Cardiac fibroblast (primary cell): Measurements from ENCODE around the gene CYRIA.

Experiments
- DNase-seq, 2 donors: peaks; one replicate each; pipeline versions ENCODE4 v3.0.0 to v3.0.0-alpha.2; 2010; ENCODE audit warnings: low read depth in 2 of 2
- H3K4me3 ChIP-seq, 2 donors: replicated peaks in 1 of 2; 1 replicate in 1 of 2; 2 replicates in 1 of 2; pipeline ENCODE4 v1.5.1; 2011; ENCODE audit warnings: low read depth in 2 of 2, low read length in 2 of 2, mild to moderate bottlenecking in 2 of 2, moderate library complexity in 1 of 2
- TF ChIP-seq, protein P1 (sequence below): IDR thresholded peaks from one replicate; pipeline ENCODE4 v1.5.1; 2011; ENCODE audit warnings: low read depth, mild to moderate bottlenecking, low read length, inconsistent platforms

CYRIA gene

DNA sequence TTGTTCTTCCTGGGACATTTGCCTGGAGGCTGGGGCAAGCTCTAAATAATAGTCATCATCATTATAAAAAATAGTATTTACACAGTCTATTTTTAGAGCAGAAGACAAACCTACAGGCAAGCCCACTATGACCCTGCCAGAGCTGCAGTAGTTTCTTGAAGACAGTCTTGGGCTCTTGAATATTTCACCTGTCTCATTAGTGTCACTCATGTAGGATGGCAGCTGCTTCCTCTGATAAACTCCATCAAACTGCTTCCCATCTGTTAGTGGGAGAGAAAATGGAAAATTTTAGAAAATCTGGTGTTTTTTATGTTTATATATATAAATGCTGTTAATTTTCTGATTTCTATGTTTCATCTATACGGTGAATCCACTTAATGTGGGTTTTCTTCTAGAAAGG is 8.5 kb upstream of the CYRIA start:
- no peak overlapping the region for H3K4me3 ChIP-seq
- TF ChIP-seq, protein P1, sequence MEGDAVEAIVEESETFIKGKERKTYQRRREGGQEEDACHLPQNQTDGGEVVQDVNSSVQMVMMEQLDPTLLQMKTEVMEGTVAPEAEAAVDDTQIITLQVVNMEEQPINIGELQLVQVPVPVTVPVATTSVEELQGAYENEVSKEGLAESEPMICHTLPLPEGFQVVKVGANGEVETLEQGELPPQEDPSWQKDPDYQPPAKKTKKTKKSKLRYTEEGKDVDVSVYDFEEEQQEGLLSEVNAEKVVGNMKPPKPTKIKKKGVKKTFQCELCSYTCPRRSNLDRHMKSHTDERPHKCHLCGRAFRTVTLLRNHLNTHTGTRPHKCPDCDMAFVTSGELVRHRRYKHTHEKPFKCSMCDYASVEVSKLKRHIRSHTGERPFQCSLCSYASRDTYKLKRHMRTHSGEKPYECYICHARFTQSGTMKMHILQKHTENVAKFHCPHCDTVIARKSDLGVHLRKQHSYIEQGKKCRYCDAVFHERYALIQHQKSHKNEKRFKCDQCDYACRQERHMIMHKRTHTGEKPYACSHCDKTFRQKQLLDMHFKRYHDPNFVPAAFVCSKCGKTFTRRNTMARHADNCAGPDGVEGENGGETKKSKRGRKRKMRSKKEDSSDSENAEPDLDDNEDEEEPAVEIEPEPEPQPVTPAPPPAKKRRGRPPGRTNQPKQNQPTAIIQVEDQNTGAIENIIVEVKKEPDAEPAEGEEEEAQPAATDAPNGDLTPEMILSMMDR = no peak
- no peak for DNase-seq

DNA sequence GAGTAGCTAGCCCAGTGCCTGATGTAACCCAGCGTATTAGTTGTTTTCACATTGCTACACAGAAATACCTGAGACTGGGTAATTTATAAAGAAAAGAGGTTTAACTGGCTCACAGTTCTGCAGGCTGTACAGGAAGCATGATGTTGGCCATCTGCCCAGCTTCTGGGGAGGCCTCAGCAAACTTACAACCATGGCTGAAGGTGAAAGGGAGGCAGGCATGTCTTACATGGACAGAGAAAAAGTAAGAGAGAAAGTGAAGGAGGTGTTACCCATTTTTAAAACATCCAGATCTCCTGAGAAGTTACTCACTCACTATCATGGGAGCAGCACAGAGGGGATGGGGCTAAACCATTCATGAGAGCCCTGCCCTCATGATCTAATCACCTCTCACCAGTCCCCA is 6.1 kb upstream of the CYRIA start:
- no peak overlapping the region for H3K4me3 ChIP-seq
- TF ChIP-seq, protein P1 = no peak
- DNase-seq = peak; percentile 61 to 72

DNA sequence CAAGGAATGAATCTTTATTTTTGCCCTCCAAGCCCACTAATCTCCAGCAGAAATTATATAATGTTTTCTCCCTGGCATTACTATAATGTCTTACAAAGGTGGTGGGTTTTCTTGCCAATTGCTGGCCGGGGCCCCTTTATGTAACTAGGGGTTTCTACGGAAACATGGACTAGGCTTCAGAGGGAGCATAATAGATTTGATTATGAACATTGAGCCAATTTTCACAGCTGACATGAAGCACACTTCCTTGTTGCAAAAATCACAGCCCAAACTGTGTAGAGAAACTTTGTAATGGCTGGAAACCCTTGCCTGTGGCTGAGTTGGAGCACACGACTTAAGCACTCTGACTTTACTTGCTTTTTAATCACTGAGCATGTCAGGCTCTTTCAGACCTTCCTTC is 3.8 kb upstream of the CYRIA start:
- TF ChIP-seq, protein P1 = no peak
- no peak for DNase-seq
- H3K4me3 ChIP-seq = no peak overlapping the region

DNA sequence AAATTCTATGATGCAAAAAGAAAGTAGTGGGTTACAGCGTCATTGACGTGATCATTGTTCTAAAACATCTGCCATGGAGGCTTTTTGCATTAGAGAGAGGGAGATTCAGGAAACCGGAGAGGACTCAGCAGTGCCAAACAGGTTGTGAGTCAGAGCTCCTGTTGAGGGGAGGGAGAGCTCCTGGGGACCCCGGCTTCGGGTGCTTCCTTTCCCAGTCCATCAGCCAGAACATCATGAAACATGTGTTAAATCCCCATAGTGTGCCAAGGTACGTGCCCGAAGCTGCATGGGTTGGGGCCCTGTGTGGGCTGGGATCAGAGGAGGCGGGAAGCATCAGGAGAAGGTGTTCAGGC is 791 bp upstream of the CYRIA start:
- DNase-seq = peak; percentile 80 to 88
- TF ChIP-seq, protein P1 = no peak
- peak overlapping the region in 1 of 2 donors; percentile 57 for H3K4me3 ChIP-seq

DNA sequence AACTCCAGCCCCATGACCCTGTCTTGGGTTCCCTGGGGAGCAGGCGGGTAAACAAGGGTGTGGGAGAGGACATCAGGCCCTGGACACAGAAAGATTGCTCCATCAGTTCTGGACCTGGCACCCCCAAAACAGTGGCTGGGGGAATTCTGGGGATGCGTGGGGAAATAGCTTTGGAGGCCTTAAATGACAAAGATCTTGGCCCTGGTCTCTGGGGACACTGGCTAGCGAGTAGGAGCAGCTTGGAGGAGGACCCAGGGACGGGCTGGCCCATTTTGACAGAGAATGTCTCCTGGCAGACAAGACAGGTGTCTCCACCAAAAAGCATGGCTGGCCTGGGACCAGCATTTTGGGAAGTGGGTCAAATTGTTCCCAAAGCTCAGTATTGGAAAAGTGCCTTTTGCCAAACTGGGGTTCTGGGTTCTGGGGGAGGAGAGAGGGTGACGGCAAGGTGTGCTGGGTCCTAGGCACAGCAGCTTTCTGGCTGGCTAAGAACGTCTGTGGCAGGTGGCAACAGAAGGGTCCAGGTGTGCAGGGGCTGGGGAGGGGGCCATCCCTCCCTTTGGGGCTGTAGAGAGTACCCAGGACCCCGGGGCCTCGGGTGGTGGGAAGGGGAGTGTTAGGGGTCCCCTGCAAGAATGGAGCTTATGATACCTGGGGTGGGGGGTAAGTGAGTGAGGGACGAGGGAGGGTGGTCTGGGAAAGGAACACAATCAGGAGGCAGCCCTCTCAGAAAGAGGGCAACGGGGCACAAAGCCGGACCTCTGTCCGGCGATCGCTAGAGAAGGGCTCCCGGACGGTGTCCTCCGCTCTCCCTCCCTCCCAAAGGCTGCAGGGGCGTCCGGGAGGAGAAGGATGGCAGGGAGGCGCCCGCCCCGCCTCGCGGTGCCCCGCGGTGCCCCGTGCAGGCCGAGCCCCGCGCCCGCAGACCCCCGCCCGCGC is 556 bp downstream of the CYRIA start:
- DNase-seq = no peak
- TF ChIP-seq, protein P1 = no peak
- peak overlapping the region; percentile 65 to 71 for H3K4me3 ChIP-seq

DNA sequence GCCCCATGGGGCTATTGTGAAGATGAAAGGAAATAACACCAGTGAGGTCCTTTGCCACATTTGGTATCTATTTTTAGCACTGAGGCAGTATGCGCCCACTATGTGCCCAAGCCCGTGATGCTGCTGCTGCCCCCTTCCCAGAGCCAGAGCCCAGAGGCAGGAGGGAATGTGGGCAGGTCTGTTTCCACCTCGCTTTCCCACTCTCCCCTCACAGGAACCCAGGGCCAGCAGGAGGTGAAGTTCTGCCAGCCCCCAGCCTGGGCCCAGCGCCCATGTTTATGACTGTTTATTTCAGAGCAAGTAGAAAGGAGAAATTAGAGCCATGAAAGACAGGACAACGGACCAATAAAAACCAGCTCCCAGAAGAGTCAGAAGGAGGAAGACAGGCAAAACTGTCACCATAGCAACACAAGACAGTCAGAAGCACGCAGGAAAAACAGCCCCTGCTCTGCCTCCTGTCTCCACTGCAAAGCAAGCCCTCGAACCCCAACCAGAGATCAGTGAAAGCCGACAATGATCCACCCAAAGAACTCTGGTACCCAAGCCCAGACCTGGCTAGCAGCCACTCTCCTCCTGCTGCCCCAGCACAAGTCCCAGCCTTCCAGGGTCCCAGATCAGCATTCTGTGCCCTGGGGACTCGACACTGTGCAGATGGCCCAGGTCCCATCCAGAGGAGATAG is 1.4 kb downstream of the CYRIA start:
- TF ChIP-seq, protein P1 = no peak
- peak overlapping the region; percentile 65 to 71 for H3K4me3 ChIP-seq
- peak; percentile 85 to 87 for DNase-seq
